HepG2 (cell line): ENCODE data around the gene SEC16A. TPM values are rescaled to one million over a fixed set of nuclear protein-coding genes. Genes with fewer than 3 reads are reported as not detected.

Source experiments
- ATAC-seq: fragments of 200-7000 bp; cut with Tn5 transposase; 3 replicates; pipeline ENCODE4 v1.9.1; 2020; ENCODE audit warnings: mild to moderate bottlenecking, moderate library complexity
- BruUV-seq: library from RNA; stranded (reverse); fragments of 400-500 nt; replicated peaks from 2 replicates; lab custom pipeline; 2021; lab: Mats Ljungman, UMichigan
- CTCF ChIA-PET: fragments of 300-600 bp; formaldehyde crosslinking; extraction: SDS; loops from one replicate; lab custom pipeline; 2021; ENCODE audit warnings: low total read pairs, inconsistent platforms, low intra/inter-chr PET ratio; lab: Yijun Ruan, JAX
- POLR2A ChIA-PET: fragments of 350-600 bp; sonication (Branson Sonifier 250); formaldehyde crosslinking; loops from one replicate; lab custom pipeline; 2020; ENCODE audit warnings: antibody characterized with exemption, inconsistent platforms; lab: Yijun Ruan, JAX
- DNase-seq: peaks from one replicate; pipeline ENCODE4 v3.0.0-alpha.2; 2015; ENCODE audit warnings: low spot score
- FAIRE-seq: peaks from 3 replicates; lab custom pipeline; 2011; peaks lifted over from hg19 to GRCh38; lab: Jason Lieb, UNC
- H2AFZ ChIP-seq: one replicate; pipeline ENCODE4 v1.6.1; 2011; ENCODE audit warnings: low read length, inconsistent platforms
- H3K27ac ChIP-seq: fragments of 300-600 bp; 3 replicates; pipeline ENCODE4 v1.8.0; 2011; ENCODE audit warnings: mixed run types, mild to moderate bottlenecking, mixed read lengths, low read length, inconsistent platforms; ENCODE audit not compliant: insufficient read depth; ENCODE audit errors: extremely low read length
- H3K27me3 ChIP-seq, 2 experiments: fragments of 200-600 bp in 1 of 2; 2 replicates in 1 of 2; 3 replicates in 1 of 2; pipeline versions ENCODE4 v1.6.0 to v1.8.0; 2011; ENCODE audit warnings: low read length in 2 of 2, mild to moderate bottlenecking in 2 of 2, moderate library complexity in 2 of 2, inconsistent platforms in 1 of 2; ENCODE audit not compliant: insufficient read depth in 2 of 2, control insufficient read depth in 1 of 2
- H3K36me3 ChIP-seq, 2 experiments: fragments of 200-600 bp in 1 of 2; replicated peaks in 1 of 2; 2 replicates in 1 of 2; 3 replicates in 1 of 2; pipeline versions ENCODE4 v1.5.1 to v1.8.0; 2011; ENCODE audit warnings: low read length in 2 of 2, inconsistent platforms in 1 of 2; ENCODE audit not compliant: insufficient read depth in 2 of 2, control insufficient read depth in 1 of 2
- H3K4me1 ChIP-seq: 2 replicates; pipeline ENCODE4 v1.5.1; 2012; ENCODE audit warnings: low read length, inconsistent platforms; ENCODE audit not compliant: insufficient read depth
- H3K4me2 ChIP-seq: 2 replicates; pipeline ENCODE4 v1.6.0; 2011; ENCODE audit warnings: low read depth, low read length, inconsistent platforms
- H3K4me3 ChIP-seq, 3 experiments: fragments of 200-600 bp in 1 of 3; sonication (generic), shearing (Covaris generic) in 1 of 3; replicated peaks in 1 of 3; 2 replicates each; pipeline ENCODE4 v1.5.1; 2011 to 2016; ENCODE audit warnings: low read length in 3 of 3, inconsistent platforms in 2 of 3, low read depth in 2 of 3, mild to moderate bottlenecking in 2 of 3, control low read depth in 1 of 3, mixed read lengths in 1 of 3; ENCODE audit not compliant: insufficient read depth in 1 of 3
- H3K79me2 ChIP-seq: one replicate; pipeline ENCODE4 v1.6.1; 2011; ENCODE audit warnings: low read length, inconsistent platforms; ENCODE audit not compliant: insufficient read depth
- H3K9ac ChIP-seq: 2 replicates; pipeline ENCODE4 v1.6.0; 2011; ENCODE audit warnings: mild to moderate bottlenecking, low read depth, low read length, inconsistent platforms; ENCODE audit not compliant: insufficient read depth
- H3K9me3 ChIP-seq: 2 replicates; pipeline ENCODE4 v1.5.1; 2012; ENCODE audit warnings: mild to moderate bottlenecking, low read length
- H4K20me1 ChIP-seq: 2 replicates; pipeline ENCODE4 v1.6.0; 2011; ENCODE audit warnings: inconsistent platforms, mild to moderate bottlenecking, low read length, moderate library complexity; ENCODE audit not compliant: insufficient read depth
- AGO2 ChIP-seq: fragments of 200-400 bp; formaldehyde crosslinking; optimal IDR thresholded peaks from 2 replicates; pipeline ENCODE3; 2017; ENCODE audit warnings: mild to moderate bottlenecking, low read depth, low read length, moderate library complexity
- ATF7-NPFF ChIP-seq: sonication (generic); formaldehyde crosslinking; IDR thresholded peaks from 2 replicates; pipeline ENCODE4 v1.8.1; 2023; ENCODE audit warnings: mild to moderate bottlenecking, low read depth, missing genetic modification reagents, moderate library complexity
- CEBPB ChIP-seq: IDR thresholded peaks from 2 replicates; pipeline ENCODE4 v1.6.1; 2011; ENCODE audit warnings: low read depth, low read length, improper control_type of control experiment, borderline replicate concordance
- ELF1 ChIP-seq: sonication (generic); formaldehyde crosslinking; IDR thresholded peaks from 2 replicates; pipeline ENCODE4 v1.4.0; 2020; ENCODE audit warnings: missing genetic modification reagents
- HIVEP1 ChIP-seq: sonication (generic); formaldehyde crosslinking; IDR thresholded peaks from 2 replicates; pipeline ENCODE4 v1.4.0; 2020; ENCODE audit warnings: mild to moderate bottlenecking, missing genetic modification reagents
- HNRNPK ChIP-seq: fragments of 200-400 bp; formaldehyde crosslinking; IDR thresholded peaks from 2 replicates; pipeline ENCODE4 v1.6.1; 2018; ENCODE audit warnings: low read length, low read depth, moderate library complexity, mild to moderate bottlenecking; ENCODE audit not compliant: poor library complexity, severe bottlenecking
- HNRNPL ChIP-seq: fragments of 200-400 bp; formaldehyde crosslinking; IDR thresholded peaks from 2 replicates; pipeline ENCODE4 v1.6.1; 2017; ENCODE audit warnings: mild to moderate bottlenecking, low read depth, low read length
- KLF11 ChIP-seq: IDR thresholded peaks from 2 replicates; pipeline ENCODE4 v1.6.1; 2016; ENCODE audit warnings: missing compliant biosample characterization
- KLF13 ChIP-seq: sonication (generic); formaldehyde crosslinking; IDR thresholded peaks from 2 replicates; pipeline ENCODE4 v1.4.0; 2020; ENCODE audit warnings: mild to moderate bottlenecking, missing genetic modification reagents
- MXD4 ChIP-seq: IDR thresholded peaks from 2 replicates; pipeline ENCODE4 v1.6.1; 2016; ENCODE audit warnings: mild to moderate bottlenecking, missing biosample characterization, missing genetic modification reagents
- TOE1 ChIP-seq: sonication (generic); formaldehyde crosslinking; IDR thresholded peaks from 2 replicates; pipeline ENCODE4 v1.4.0; 2020; ENCODE audit warnings: mild to moderate bottlenecking, missing genetic modification reagents
- ZBTB49 ChIP-seq: sonication (generic); formaldehyde crosslinking; IDR thresholded peaks from 2 replicates; pipeline ENCODE4 v1.4.0; 2020; ENCODE audit warnings: missing genetic modification reagents, borderline replicate concordance
- ZNF362 ChIP-seq: sonication (generic); formaldehyde crosslinking; IDR thresholded peaks from 2 replicates; pipeline ENCODE4 v1.4.0; 2020; ENCODE audit warnings: missing genetic modification reagents, mild to moderate bottlenecking, borderline replicate concordance
- ZNF678 ChIP-seq: sonication (generic); formaldehyde crosslinking; IDR thresholded peaks from 2 replicates; pipeline ENCODE4 v1.4.0; 2020; ENCODE audit warnings: mild to moderate bottlenecking, missing genetic modification reagents
- ZNF749 ChIP-seq: sonication (generic); formaldehyde crosslinking; IDR thresholded peaks from 2 replicates; pipeline ENCODE4 v1.8.0; 2022; ENCODE audit warnings: mild to moderate bottlenecking, missing genetic modification reagents, moderate library complexity, borderline replicate concordance
- WGBS: methylation state at CpG from one replicate; pipeline ENCODE4 v1.1.6; 2017; ENCODE audit warnings: low lambda C conversion rate; 5-methylcytosine and 5-hydroxymethylcytosine counted together
- in situ Hi-C: cut with HindIII; loops from 2 replicates; pipeline ENCODE4 v1.10.0; 2017; ENCODE audit warnings: low pct_unique_long_range_greater_than_20kb; ENCODE audit not compliant: extremely low pct_ligation_motif_present
- intact Hi-C: fragments of 100-400 bp; cut with micrococcal nuclease; formaldehyde crosslinking; loops from one replicate; pipeline ENCODE4 v1.10.0; 2022; ENCODE audit not compliant: unreplicated experiment
- polyA plus RNA-seq, 8 experiments: library from polyadenylated mRNA; depleted of rRNA in 3 of 8; stranded (reverse) in 7 of 8; unstranded in 1 of 8; fragments of >200 nt; fragmentation: Illumina TruSeq in 4 of 8; extraction: Trizol in 4 of 8; gene quantifications; 2 replicates each; pipeline versions ENCODE4 v1.2.1 to v1.2.3, GENCODE V29; 2011 to 2016; ENCODE audit warnings: low read depth in 4 of 8, missing spikeins in 1 of 8, mixed read lengths in 1 of 8; ENCODE audit not compliant: insufficient read depth in 1 of 8
- total RNA-seq, 5 experiments: library from RNA; depleted of rRNA; stranded (reverse); fragments of >200 nt; fragmentation: Illumina TruSeq; extraction: Trizol; gene quantifications; 2 replicates each; pipeline ENCODE4 v1.2.3, GENCODE V29; 2016; ENCODE audit warnings: low read depth in 1 of 5

The SEC16A gene
- total and polyA plus RNA-seq, 2 of the 13 experiments (the other 11 are each of a cell fraction or from before 2014, with no cell fraction given): 15.9 to 18.9 TPM

GRCh38 chr9:136496801-136497620 is 14.2 kb upstream of the SEC16A start:
- Histone ChIP-seq H3K79me2 (no peaks in the 10 kb centered on the region), H3K27me3 (peaks cover 4 to 14% of the 10 kb centered on the region in 2 experiments; a peak in 3 of 5 replicates), H3K4me1 (no peaks in the 10 kb centered on the region), H3K9me3 (no peaks in the 10 kb centered on the region), H2AFZ (no peak overlapping the region), H3K9ac (no peak overlapping the region), H3K4me3 (no peak overlapping the region)
- intact Hi-C loops: no loop called here
- ATAC-seq: no peak
- CTCF ChIA-PET: no interaction called here
- WGBS: 85% methylated on average over 15 of the region's 56 CpGs
- FAIRE-seq: no peak
- DNase-seq: no peak
- BruUV-seq: no TSS peak
- TF ChIP-seq HNRNPK (no peak), HNRNPL (0 out of 2 replicates have a peak, but pooled peaks have one; percentile 23), KLF13 (CRISPR knock-in tag) (no peak)
- TF ChIP-seq, all 625 proteins: peak for 1
- Histone ChIP-seq H4K20me1 (peaks cover 2% of the 10 kb centered on the region; the same call in 1 of the 2 replicates), H3K4me2 (no peak overlapping the region), H3K27ac (no peak overlapping the region), H3K36me3 (no peaks in the 10 kb centered on the region)
- POLR2A ChIA-PET: no interaction called here
- in situ Hi-C loops: no loop called here

DNA sequence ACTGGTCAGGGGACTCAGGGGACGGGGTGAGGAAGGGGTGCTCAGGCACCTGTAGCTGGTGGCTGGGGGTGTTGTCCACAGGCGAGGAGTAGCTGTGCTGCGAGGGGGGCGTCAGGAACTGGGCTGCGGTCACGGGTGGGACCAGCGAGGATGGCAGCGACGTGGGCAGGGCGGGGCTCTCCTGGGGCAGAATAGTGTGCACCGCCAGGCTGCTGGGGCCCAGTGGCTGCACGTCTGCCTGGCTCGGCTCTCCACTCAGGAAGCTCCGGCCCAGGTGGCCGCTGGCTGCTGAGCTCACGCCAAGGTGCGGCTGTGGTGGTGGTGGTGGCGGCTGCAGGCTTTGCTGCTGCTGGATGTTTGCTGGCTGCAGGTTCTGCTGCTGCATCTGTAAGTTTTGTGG is 13.3 kb upstream of the SEC16A start:
- no peak overlapping the region for H2AFZ ChIP-seq
- H3K27me3 ChIP-seq: peaks cover 4 to 17% of the 10 kb centered on the region in 2 experiments; a peak in 3 of 5 replicates
- H3K79me2 ChIP-seq: no peaks in the 10 kb centered on the region
- no peak overlapping the region for H3K4me3 ChIP-seq
- no peak for DNase-seq
- no peak overlapping the region for H3K27ac ChIP-seq
- ChIA-PET POLR2A (no interaction called here), CTCF (no interaction called here)
- no peaks in the 10 kb centered on the region for H3K36me3 ChIP-seq
- no peak overlapping the region for H3K9ac ChIP-seq
- H3K4me1 ChIP-seq: no peaks in the 10 kb centered on the region
- no peak for ATAC-seq
- intact Hi-C loops (no loop called here), in situ Hi-C loops (no loop called here)
- H4K20me1 ChIP-seq: peaks cover 2% of the 10 kb centered on the region; the same call in 1 of the 2 replicates
- FAIRE-seq: no peak
- no TSS peak for BruUV-seq
- H3K4me2 ChIP-seq: no peak overlapping the region
- H3K9me3 ChIP-seq: no peaks in the 10 kb centered on the region
- 90% methylated on average over 13 of the region's 18 CpGs for WGBS
- TF ChIP-seq ELF1: no peak
- TF ChIP-seq AGO2: no peak
- TF ChIP-seq ZNF749 (CRISPR knock-in tag): no peak
- no peak for TF ChIP-seq ZNF678 (CRISPR knock-in tag)
- TF ChIP-seq KLF11 (CRISPR knock-in tag): no peak
- no peak for TF ChIP-seq HIVEP1 (CRISPR knock-in tag)
- no peak for TF ChIP-seq TOE1
- TF ChIP-seq MXD4 (CRISPR knock-in tag): no peak
- TF ChIP-seq ZBTB49: no peak
- no peak for TF ChIP-seq ATF7-NPFF (CRISPR knock-in tag)
- no peak for TF ChIP-seq ZNF362 (CRISPR knock-in tag)
- no peak for TF ChIP-seq CEBPB
